ENCODE results near the gene IKBKE.

DNA sequence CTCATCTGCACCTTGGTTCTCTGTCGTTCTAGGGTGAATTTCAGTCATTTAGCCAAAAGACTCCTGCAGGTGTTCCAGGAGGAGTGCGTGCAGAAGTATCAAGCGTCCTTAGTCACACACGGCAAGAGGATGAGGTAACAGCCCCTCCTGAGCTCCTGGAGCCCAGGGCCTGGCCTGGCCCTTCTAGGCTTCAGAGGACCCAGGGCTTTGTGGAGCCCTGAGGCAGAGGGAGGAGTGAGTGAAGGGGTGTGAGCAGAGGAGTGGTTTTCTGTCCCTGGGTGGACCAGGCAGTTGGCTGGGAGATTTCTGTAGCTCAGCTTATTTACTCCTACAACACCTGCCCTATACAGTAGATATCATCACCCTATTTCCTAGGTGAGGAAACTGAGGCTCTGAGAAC is 21.3 kb downstream of the IKBKE start:
- TF ChIP-seq, protein P1, sequence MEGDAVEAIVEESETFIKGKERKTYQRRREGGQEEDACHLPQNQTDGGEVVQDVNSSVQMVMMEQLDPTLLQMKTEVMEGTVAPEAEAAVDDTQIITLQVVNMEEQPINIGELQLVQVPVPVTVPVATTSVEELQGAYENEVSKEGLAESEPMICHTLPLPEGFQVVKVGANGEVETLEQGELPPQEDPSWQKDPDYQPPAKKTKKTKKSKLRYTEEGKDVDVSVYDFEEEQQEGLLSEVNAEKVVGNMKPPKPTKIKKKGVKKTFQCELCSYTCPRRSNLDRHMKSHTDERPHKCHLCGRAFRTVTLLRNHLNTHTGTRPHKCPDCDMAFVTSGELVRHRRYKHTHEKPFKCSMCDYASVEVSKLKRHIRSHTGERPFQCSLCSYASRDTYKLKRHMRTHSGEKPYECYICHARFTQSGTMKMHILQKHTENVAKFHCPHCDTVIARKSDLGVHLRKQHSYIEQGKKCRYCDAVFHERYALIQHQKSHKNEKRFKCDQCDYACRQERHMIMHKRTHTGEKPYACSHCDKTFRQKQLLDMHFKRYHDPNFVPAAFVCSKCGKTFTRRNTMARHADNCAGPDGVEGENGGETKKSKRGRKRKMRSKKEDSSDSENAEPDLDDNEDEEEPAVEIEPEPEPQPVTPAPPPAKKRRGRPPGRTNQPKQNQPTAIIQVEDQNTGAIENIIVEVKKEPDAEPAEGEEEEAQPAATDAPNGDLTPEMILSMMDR (IDR thresholded peaks at IDR 0.05): no peak
- TF ChIP-seq POLR2A (IDR thresholded peaks at IDR 0.05): no peak
